HG02763 (cell line): Measurements from ENCODE around the gene TBX4.
"Not testable (repeated sequence)": the region's sequence is repeated elsewhere in the genome, so short reads cannot be mapped to it uniquely, and the experiment has no call there.

Source experiments
- ATAC-seq: cut with Tn5 transposase; IDR thresholded peaks from one replicate; pipeline ENCODE4 v1.9.1; 2021; ENCODE audit warnings: mild to moderate bottlenecking, moderate library complexity; ENCODE audit not compliant: unreplicated experiment

Gene TBX4

GRCh38 chr17:61480414-61480807 is 28.2 kb downstream of the TBX4 start:
- ATAC-seq, result no peak

DNA sequence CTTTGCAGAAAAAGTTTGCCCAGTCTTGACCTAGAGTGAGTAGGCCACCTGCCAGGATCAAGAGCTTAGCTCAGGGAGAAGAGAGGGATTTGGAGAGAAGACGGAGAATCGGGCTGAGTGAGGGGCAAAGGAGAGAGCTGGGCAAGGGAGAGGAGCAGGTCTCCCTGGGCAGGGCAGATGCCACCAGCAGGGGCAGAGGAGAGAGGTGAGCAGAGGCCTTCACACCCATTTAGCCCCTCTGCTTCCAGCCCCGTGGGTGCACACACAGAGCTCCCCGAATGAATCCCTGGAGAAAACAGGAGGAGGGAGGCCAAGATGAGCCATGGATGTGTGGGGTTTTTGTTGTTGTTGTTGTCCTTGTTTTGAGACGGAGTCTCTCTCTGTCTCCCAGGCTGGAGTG is 29.2 kb downstream of the TBX4 start:
- ATAC-seq, result no peak

GRCh38 chr17:61482467-61482866 is 30.2 kb downstream of the TBX4 start:
- no peak for ATAC-seq

DNA sequence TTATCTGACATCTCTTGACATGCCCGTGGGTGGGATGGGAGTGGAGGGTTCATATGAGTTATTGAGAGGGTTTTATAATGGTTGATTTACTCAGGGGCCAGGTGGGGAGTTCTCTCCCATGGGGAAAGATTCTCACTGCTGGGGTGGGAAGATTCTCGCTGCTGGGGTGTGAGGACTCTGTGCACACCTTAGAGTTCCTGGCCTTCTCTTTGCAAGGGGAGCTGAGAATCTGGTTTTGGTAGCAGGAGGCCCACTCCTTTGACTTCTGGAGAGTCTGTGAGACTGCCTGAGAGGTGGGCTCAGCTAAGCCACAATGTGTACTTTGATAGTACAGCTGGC is 31.5 kb downstream of the TBX4 start:
- no peak for ATAC-seq

DNA sequence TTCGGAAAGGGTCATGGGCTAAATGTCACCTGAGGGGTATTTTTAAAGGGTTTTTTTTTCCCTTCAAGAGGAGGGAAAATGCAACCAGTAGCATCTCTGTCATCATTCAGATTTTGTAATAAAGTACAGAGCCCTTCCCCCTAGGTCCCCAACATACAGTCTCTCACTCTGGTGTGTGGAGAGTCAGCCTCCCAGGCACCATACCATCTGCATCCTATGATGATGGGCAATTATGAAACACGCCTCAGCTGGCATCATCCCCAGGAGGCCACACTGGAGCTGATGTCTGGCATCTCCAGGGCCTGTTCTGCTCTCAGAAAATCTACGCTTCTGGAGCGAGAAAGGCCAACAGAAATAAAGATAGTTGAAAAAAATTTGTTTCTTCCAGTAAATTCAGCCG is 32.0 kb downstream of the TBX4 start:
- no peak for ATAC-seq

DNA sequence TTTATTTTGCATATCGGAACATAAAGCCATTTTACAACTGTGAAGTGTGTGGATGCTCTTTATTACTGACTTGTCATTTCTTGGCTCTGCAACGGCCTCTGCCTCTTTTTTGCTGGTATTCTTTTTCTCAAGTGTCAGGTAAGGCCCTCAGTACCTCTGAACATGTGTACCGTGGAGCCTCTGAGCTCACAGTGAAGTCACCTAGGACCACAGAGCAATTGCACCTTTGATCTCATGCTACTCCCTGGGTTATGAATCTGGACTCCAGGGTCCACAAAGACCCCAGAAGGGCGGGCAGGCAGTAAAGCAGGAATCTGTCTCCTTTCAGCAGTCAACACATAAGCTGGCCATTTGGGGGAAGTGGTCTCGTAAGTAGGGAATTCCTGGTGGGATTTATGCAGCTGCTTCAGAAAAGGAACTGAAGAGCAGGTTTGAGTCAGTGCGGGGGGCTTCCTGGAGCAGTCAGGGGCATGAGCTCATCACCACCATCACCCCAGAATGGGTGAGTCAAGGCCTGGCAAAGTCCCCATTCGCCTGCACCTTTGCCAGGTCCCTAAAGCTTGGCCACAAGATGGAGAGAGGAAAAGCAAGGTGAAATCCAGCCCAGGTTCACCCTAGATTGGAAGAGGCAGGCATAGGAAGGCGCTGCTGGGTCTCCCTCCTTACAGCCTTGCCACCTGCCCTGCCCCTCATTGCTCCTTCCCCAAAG is 33.0 kb downstream of the TBX4 start:
- ATAC-seq, result no peak

DNA sequence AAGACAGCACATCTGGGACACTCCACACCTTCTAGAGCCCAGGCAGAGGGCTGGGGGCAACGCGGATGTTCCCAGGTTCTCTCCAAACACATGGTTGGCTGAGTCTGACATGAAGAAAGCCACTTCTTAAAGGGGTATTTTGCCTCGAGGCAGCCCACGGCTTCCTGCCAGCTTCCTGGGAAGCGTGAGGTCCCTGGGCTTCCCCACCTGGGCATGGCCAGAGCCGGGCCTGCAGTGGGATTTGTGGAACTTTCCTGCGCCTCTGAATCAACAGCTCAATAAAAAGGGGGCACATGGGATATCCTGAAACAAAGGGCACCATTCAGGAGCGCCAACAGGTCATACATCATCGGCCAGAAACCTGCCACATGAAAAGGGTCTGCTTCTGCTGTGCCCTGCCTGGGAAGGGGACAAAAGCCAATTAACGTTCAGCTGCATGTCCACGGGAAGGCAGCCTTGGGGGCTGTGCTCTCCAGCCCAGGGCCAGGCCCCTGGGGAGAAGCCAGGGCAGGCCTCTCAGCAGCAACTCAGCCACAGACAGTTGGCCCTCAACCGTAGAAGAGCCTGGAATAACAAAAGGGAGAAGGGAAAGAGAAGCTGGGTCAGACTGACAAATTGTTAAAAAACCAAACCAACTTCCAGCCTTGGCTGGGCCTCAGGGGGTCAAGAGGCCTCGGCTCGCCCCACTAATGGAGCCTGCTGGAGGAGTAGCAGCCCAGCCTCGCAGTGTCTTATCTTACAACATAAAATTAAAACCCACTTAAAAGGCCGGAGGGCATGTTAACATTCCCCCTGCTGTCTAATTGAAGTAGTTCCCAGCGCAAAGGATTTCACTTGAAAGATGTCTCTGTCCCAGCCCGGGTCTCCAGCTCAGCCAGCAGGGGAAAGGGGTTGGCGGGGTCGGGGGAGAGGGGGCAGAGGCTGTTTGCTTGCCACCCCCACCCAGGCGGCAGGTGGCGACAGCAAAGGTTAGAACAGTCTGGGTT is 34.2 kb downstream of the TBX4 start:
- no peak for ATAC-seq

DNA sequence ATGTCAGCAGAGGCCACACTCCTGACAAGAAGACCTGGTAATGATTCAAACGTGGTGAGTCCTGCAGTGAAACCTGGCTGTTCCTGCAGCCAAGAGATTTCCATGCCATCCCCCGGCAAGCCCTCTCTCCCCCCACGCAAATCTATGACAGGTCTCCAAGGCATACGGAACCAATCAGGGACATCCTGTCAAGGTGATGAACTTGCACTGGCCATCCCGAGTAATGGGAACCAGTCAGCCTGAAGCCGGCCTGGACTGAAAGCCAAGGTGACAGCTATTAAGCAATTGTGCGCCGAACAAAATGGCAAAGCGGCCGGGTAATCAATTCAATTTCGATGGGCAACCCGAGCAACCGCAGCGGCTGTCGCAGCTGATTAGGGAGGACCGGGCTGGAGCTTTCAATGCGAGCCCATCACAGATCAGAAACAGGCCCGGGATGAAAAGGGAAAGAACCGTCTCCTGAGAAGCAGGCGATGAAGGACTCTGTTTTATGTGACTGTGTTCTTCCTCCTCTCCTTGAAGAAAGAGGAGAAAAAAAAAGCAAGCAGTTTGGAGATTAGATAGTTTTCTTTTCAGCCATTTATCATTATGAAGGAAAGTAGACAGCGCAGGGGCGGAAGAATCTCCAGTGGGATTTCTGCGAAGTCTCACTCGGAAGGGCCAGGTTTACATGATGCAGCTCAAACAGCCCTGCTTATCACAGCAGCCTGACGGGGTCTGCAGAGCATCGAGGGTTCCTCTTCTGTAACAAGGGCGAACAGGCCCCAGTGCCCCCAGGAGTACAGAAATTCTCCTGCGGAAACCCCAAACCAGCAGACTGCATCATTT is 35.2 kb downstream of the TBX4 start:
- no peak for ATAC-seq

- no peak for ATAC-seq
Observed at GRCh38 chr17:61487989-61488595, 35.9 kb downstream of the TBX4 start.

DNA sequence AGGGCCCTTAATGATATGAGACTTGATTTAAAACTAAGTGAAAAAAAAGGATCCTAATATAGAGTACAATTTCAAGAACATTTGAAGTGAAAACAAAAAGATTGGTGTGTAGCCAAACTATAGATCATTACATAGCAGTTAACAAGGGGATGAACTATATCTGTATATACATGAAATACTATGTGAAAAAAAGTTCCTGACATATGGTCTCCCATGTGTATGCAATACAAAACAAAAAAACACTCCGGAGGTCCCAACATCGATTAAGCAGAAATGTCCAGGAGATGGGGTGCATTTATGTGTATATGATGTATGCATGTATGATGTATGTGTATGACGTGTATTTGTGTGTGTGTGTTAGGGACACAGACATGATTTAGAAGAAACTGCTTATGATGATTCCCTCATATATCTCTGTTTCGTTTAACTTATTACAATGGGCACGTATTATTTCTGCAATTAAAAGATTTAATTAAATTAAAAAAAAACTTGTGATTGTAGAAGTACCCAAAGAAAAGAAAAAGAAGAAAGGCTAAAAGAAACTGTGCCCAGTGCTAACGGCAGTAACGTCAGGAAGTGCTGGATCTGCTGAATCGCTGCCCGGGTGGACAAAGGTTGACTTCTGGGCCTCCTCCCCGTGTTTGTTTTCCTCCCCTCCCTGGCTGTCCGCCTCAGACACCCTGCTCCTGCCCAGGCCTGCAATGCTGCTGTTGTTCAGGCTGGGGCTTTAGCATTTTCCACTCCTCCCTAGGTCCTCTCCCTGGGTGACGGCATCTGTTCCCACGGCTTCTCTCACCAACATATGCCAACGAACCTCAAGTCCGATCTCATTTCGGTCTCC is 36.9 kb downstream of the TBX4 start:
- no peak for ATAC-seq

DNA sequence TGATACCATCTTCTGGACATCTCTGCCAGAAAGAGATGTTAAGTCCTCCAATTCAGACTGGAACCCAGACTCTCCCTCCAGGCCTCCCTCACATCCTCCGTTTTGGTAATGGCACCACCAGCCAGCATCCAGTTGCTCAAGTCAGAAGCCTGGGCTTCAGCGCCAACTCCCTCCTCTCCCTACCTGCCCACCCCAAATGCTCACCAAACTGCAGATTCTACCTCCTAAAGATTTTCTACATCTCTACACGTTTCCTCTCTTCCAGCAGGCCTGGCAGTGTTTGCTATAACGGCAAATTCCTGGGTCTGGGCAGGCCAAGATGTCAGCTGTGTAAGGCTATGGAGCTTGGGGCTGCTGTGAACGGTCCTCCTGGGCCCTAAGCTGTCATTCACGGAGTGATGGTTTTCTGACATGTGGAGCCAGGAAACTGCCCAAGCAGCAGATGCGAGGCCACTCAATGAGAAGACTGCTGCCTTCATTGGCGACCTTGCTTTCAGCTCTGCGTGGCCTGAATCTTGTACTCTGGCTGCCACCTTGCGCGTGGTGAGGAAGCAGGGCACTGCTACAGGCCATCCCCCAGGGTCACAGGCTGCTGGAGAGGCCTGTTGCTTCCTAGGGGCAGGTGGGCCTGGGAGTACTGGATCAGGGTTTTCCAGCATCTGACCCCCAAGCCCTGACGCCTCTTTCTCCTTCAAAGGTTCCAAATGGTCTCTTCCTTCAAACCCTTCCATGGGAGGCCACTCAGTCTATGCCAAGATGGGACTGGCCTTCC is 37.7 kb downstream of the TBX4 start:
- no peak for ATAC-seq

DNA sequence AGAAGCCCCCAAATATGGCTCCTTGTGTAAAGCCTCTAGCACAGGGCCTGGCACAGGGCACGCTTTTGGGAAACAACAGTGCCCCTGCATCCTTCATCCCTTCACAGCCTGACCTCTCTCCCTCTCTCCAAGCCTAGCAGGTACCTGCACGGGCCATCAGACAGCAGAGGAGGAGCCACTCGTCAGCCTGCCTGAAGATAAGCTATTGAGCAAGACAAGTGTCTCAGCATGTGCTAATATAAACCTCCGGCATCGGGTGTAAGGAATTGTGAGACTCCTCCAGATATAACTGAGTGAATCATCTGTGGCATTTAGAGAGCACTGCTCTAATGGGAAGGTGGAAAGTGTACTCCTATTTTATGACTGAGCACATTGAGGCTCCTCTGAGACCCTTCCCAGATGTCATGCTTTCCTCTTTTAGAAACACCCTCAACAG is 38.3 kb downstream of the TBX4 start:
- no peak for ATAC-seq

- ATAC-seq, result no peak
Observed at GRCh38 chr17:61491981-61492380, 39.8 kb downstream of the TBX4 start.

GRCh38 chr17:61492759-61493526 is 40.7 kb downstream of the TBX4 start:
- no peak for ATAC-seq

DNA sequence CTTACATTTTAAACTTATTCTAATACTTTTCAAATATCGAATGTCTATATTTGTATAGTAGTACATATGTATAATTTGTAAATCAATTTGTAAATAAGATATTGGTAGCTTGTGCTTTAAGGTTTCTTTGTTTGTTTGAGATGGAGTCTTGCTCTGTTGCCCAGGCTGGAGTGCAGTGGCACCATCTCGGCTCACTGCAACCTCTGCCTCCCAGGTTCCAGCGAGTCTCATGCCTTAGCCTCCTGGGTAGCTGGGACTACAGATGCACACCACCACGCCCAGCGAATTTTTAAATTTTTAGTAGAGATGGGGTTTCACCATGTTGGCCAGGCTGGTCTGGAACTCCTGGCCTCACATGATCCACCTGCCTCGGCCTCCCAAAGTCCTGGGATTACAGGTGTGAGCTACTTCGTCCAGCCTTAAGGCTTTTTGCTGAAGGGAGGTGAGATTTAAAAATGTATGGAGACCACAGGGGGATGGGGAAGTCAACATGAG is 41.7 kb downstream of the TBX4 start:
- ATAC-seq, result not testable (repeated sequence)

GRCh38 chr17:61494325-61495160 is 42.3 kb downstream of the TBX4 start:
- ATAC-seq, result no peak

DNA sequence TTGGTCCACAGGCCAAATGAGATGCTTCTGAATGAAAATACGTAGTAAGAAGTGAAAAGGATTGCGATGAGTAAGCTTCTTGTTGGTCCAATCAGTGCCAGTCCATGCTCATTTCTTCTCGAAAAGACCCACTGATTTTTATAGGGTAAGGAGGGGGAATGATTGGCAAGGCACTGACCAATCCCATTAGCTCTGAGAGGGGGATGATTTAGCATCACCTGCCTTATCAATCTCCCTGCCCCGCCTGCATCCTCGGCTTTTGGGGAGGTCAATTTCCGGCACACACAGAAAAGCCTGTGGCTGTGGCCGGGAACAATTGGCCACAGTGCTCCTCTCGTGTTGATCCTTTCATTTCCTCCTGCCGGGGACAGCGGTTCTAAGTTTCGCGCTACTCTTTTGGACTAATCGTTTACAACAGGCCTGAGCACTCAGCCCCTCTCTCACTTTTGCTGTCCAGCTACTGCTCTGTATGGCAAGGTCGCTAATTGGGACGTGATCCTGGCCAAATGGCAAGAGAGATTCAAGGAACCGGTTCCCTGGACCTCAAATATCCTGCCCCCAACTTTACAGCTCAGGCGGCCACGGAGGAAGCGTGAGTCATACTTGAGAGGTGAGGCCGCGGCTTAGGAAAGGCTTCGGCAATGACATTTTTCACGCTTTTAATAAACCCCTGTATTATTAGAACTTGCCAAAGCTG is 43.1 kb downstream of the TBX4 start:
- ATAC-seq, result no peak
